Measurements from ENCODE around the gene PDXK. TPM values are rescaled to one million over a fixed set of nuclear protein-coding genes. Genes with fewer than 3 reads are reported as not detected.

PDXK gene
- total RNA-seq, 4 donors from 2014 or later = 42.9 to 114 (median 82.0) TPM

GRCh38 chr21:43734131-43734927, 15.4 kb downstream of the PDXK start:
- H3K9me3 ChIP-seq = no peaks in the 10 kb centered on the region
- H3K4me3 ChIP-seq = no peak overlapping the region
- peak overlapping the region; percentile 67 to 85 (median 78) for H3K27ac ChIP-seq
- no peaks in the 10 kb centered on the region for H3K27me3 ChIP-seq
- WGBS, 2 donors = 48 to 60% methylated on average over 4 to 10 of the region's 25 CpGs
- TF ChIP-seq POLR2A (IDR thresholded peaks at IDR 0.05) = no peak
- no peak for TF ChIP-seq CTCF (IDR thresholded peaks at IDR 0.05)
- H3K36me3 ChIP-seq = peaks cover 3 to 43% (median 8%) of the 10 kb centered on the region in 3 donors
- H3K4me1 ChIP-seq = peaks cover 36 to 63% (median 42%) of the 10 kb centered on the region in 3 donors
- intact Hi-C loops (cut with DNase I) = no loop called here
- no peak for DNase-seq

GRCh38 chr21:43734928-43735229, 15.9 kb downstream of the PDXK start:
- no peak for DNase-seq
- Histone ChIP-seq H3K9me3 (no peaks in the 10 kb centered on the region), H3K4me3 (no peak overlapping the region), H3K36me3 (peaks cover 3 to 43% (median 8%) of the 10 kb centered on the region in 3 donors), H3K27me3 (no peaks in the 10 kb centered on the region), H3K4me1 (peaks cover 33 to 63% (median 38%) of the 10 kb centered on the region in 3 donors), H3K27ac (peak overlapping the region; percentile 3 to 85 (median 76))
- intact Hi-C loops (cut with DNase I) = no loop called here
- TF ChIP-seq POLR2A (IDR thresholded peaks at IDR 0.05) = no peak
- TF ChIP-seq CTCF (IDR thresholded peaks at IDR 0.05) = no peak
- WGBS, 2 donors = 59 to 72% methylated on average over 9 of the region's 9 CpGs

GRCh38 chr21:43735236-43736091, 16.5 kb downstream of the PDXK start:
- H3K9me3 ChIP-seq = no peaks in the 10 kb centered on the region
- TF ChIP-seq CTCF (IDR thresholded peaks at IDR 0.05) = no peak
- TF ChIP-seq POLR2A (IDR thresholded peaks at IDR 0.05) = no peak
- DNase-seq = no peak
- H3K27me3 ChIP-seq = no peaks in the 10 kb centered on the region
- H3K4me3 ChIP-seq = no peak overlapping the region
- peak overlapping the region in 3 of 4 donors; percentile 3 to 85 (median 84) for H3K27ac ChIP-seq
- 83 to 90% methylated on average over 4 to 10 of the region's 22 CpGs for WGBS, 2 donors
- intact Hi-C loops (cut with DNase I) = no loop called here
- H3K4me1 ChIP-seq = peaks cover 33 to 63% (median 38%) of the 10 kb centered on the region in 3 donors
- peaks cover 3 to 43% (median 8%) of the 10 kb centered on the region in 3 donors for H3K36me3 ChIP-seq

- WGBS, 2 donors = 90 to 94% methylated on average over 25 of the region's 25 CpGs
- peaks cover 31 to 60% (median 37%) of the 10 kb centered on the region in 3 donors for H3K4me1 ChIP-seq
Observed at GRCh38 chr21:43736224-43736883, 17.4 kb downstream of the PDXK start.

More at GRCh38 chr21:43736224-43736883, 17.4 kb downstream of the PDXK start:
- no peak overlapping the region for H3K27ac ChIP-seq
- TF ChIP-seq POLR2A (IDR thresholded peaks at IDR 0.05) (no peak), CTCF (IDR thresholded peaks at IDR 0.05) (no peak)
- H3K36me3 ChIP-seq = peaks cover 3 to 43% (median 8%) of the 10 kb centered on the region in 3 donors
- DNase-seq = no peak
- H3K27me3 ChIP-seq = no peaks in the 10 kb centered on the region
- no peak overlapping the region for H3K4me3 ChIP-seq
- intact Hi-C loops (cut with DNase I) = no loop called here
- no peaks in the 10 kb centered on the region for H3K9me3 ChIP-seq
